WERI-Rb-1 (cell line): Measurements from ENCODE around the gene DYNLRB1.

Source experiments
- DNase-seq: peaks from one replicate; pipeline ENCODE4 v3.0.0-alpha.2; 2020
- H3K27ac ChIP-seq: fragments of 250-450 bp; sonication (Bioruptor Pico); 2 replicates; pipeline ENCODE4 v1.5.1; 2020; ENCODE audit warnings: mild to moderate bottlenecking, moderate library complexity
- H3K27me3 ChIP-seq: fragments of 250-450 bp; sonication (Bioruptor Pico); 2 replicates; pipeline ENCODE4 v1.5.1; 2021; ENCODE audit warnings: mild to moderate bottlenecking, low read depth, moderate library complexity; ENCODE audit not compliant: insufficient read depth, severe bottlenecking
- H3K36me3 ChIP-seq: fragments of 250-450 bp; sonication (Bioruptor Pico); 2 replicates; pipeline ENCODE4 v1.5.1; 2020; ENCODE audit warnings: mild to moderate bottlenecking, moderate library complexity
- H3K4me3 ChIP-seq: 2 replicates; pipeline ENCODE4 v1.5.1; 2011; ENCODE audit warnings: low read depth, mild to moderate bottlenecking, control low read depth, low read length
- H3K9me3 ChIP-seq: fragments of 250-450 bp; sonication (Bioruptor Pico); 2 replicates; pipeline ENCODE4 v1.5.1; 2021; ENCODE audit warnings: mild to moderate bottlenecking, moderate library complexity; ENCODE audit not compliant: severe bottlenecking
- CTCF ChIP-seq: IDR thresholded peaks from 2 replicates; pipeline ENCODE4 v1.5.1; 2011; ENCODE audit warnings: low read depth, mild to moderate bottlenecking, control low read depth, inconsistent platforms, low read length

The DYNLRB1 gene

DNA sequence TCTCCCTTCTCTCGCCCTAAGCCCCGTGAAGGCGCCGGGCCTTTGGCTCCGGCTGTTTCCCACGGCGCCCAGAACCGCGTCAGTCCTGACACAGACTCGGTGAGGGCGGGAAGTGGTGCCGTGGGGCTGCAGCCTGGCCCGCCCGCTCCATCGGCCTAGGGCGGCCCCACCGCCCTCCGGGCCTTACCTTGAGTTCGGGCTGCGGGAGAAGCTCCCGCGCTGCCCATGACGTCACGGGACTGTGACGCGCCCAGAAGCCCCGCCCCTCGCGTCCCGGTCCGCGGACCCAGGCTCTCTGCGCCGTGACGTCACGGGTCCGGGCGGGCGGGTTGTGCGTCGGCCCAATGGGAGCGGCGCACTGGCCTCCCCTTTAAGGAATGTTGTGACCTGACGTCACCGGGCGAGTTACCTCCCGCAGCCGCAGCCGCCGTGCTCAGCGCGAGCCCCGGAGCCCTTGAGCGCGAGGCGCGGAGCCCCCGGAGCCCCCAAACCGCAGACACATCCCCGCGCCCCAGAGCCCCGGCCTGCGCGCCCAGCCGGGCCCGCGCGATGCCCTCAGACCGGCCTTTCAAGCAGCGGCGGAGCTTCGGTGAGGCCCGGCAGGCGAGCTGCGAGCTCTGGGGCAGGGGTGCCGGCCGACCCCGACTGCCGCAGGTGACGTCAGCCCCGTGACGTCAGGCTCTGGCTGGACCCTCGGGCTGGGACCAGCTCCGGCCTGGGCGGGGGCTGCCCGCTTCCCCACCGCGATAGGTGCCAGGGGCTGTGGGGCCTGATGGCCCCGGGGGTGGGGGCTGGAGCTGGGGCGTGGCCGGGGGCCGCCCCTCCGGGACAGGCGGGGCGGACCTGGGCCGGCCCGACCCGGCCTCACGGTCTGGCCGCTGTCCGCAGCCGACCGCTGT is 42.3 kb downstream of the DYNLRB1 start, which contains the start of gene MAP1LC3A:
Gene MAP1LC3A (plus strand): TSS at position 399 of the 899 bp plus-strand sequence. CDS start 151 bp downstream, at position 550.
- no peak for TF ChIP-seq CTCF
- H3K4me3 ChIP-seq = no peak within 1 kb of the TSS

DNA sequence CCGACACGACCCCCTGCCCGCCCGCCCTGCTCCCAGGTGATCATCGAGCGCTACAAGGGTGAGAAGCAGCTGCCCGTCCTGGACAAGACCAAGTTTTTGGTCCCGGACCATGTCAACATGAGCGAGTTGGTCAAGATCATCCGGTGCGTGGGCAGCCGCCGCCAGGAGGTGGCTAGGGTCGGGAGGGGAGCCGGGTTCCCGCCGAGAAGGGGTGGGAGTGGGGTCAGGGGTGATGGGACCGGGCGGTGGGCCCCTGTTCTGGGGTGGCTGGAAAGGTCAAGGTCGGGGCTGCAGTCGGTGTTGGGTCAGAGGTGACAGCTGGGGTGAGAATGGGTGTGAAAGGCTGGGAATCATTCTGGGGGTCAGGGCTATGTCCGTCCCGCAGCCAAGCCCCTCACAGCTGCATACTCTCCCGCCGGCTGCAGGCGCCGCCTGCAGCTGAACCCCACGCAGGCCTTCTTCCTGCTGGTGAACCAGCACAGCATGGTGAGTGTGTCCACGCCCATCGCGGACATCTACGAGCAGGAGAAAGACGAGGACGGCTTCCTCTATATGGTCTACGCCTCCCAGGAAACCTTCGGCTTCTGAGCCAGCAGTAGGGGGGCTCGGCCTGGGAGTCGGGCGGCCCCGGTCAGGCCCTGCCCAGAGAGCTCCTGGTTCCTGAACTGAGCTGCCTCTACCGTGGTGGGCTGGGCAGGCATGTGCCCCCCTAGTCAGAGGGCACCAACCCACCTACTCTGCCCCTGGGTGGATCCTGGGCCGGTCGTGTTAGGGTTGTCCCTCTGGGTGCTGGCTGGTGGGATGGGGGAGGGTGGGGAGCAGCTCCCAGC is 43.3 kb downstream of the DYNLRB1 start:
- TF ChIP-seq CTCF = no peak
- no peaks in the 10 kb centered on the region for H3K27me3 ChIP-seq
- H3K36me3 ChIP-seq = peaks cover 2% of the 10 kb centered on the region
- DNase-seq = no peak
- H3K9me3 ChIP-seq = no peaks in the 10 kb centered on the region
- H3K4me3 ChIP-seq = no peak overlapping the region
- no peak overlapping the region for H3K27ac ChIP-seq

More for the DNA sequence above, 42.3 kb downstream of the DYNLRB1 start, which contains the start of gene MAP1LC3A:
- no peak for DNase-seq
- Histone ChIP-seq H3K9me3 (no peaks in the 10 kb centered on the region), H3K36me3 (peaks cover 2% of the 10 kb centered on the region), H3K27ac (no peak within 1 kb of the TSS), H3K27me3 (no peaks in the 10 kb centered on the region)

GRCh38 chr20:34560141-34560523 is 43.9 kb downstream of the DYNLRB1 start:
- no peak for DNase-seq
- Histone ChIP-seq H3K4me3 (no peak overlapping the region), H3K36me3 (peaks cover 2% of the 10 kb centered on the region), H3K27ac (no peak overlapping the region), H3K9me3 (no peaks in the 10 kb centered on the region), H3K27me3 (no peaks in the 10 kb centered on the region)
- no peak for TF ChIP-seq CTCF

DNA sequence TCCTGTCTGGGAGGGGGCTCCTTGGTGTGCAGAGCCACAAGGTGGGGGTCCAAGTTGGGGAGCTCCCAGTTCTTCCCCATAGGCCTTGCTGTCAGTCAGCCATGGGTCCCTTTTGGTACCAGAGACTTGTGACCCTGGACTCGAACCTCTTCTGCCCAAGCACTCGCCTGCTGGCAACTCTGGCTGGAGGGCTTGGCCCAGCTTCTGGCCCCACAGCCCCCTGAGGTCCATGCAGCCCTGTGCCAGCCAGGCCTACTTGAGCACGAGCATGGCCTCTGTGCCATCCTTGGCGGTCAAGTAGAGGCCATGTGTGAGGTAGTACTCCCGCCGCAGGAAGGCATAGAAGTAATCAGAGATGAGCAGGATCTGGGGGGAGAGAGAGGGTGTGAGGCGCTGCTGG is 44.4 kb downstream of the DYNLRB1 start:
- no peak for DNase-seq
- TF ChIP-seq CTCF = no peak
- Histone ChIP-seq H3K27me3 (no peaks in the 10 kb centered on the region), H3K9me3 (no peaks in the 10 kb centered on the region), H3K4me3 (no peak overlapping the region), H3K27ac (no peak overlapping the region), H3K36me3 (peaks cover 2% of the 10 kb centered on the region)

- Histone ChIP-seq H3K9me3 (no peaks in the 10 kb centered on the region), H3K27ac (peak overlapping the region; percentile 35), H3K4me3 (no peak overlapping the region), H3K36me3 (peaks cover 2% of the 10 kb centered on the region), H3K27me3 (no peaks in the 10 kb centered on the region)
- TF ChIP-seq CTCF = no peak
- peak; percentile 50 for DNase-seq
These were observed 45.4 kb downstream of the DYNLRB1 start for GRCh38 chr20:34561661-34562060.
